GM23248 (cell line): ENCODE measurements around the gene BRAT1.

Source experiments
- EZH2 ChIP-seq: fragments of 200-600 bp; sonication (generic); IDR thresholded peaks from 2 replicates; pipeline ENCODE4 v1.6.1; 2018; ENCODE audit warnings: antibody characterized with exemption, mild to moderate bottlenecking; ENCODE audit not compliant: insufficient read depth, poor library complexity, severe bottlenecking
- EZH2phosphoT487 ChIP-seq: fragments of 200-600 bp; sonication (generic); IDR thresholded peaks from 2 replicates; pipeline ENCODE4 v1.6.1; 2018; ENCODE audit warnings: antibody characterized with exemption, moderate library complexity, mild to moderate bottlenecking, low read depth; ENCODE audit not compliant: insufficient read depth

GRCh38 chr7:2525658-2526630 lies 29.4 kb downstream of the BRAT1 start:
- TF ChIP-seq EZH2phosphoT487 (no peak), EZH2 (no peak)
